Gastrocnemius medialis (tissue), 4 donors: ENCODE measurements around the gene C6orf89. TPM values are rescaled to one million over a fixed set of nuclear protein-coding genes. Genes with fewer than 3 reads are reported as not detected.
"Not testable (repeated sequence)": the region's sequence is repeated elsewhere in the genome, so short reads cannot be mapped to it uniquely, and the experiment has no call there.

ENCODE experiments used
- ATAC-seq, 2 donors: fragments of 150-250 bp; one replicate each; pipeline ENCODE4 v1.9.1; 2016
- DNase-seq, 2 donors: peaks; one replicate each; pipeline ENCODE4 v3.0.0-alpha.2; 2019
- H3K27ac ChIP-seq, 4 donors: fragments of 200-600 bp; sonication (generic); 1 replicate in 1 of 4; 2 replicates in 3 of 4; pipeline ENCODE4 v1.5.1; 2016 to 2018; ENCODE audit warnings: mild to moderate bottlenecking in 2 of 4, moderate library complexity in 1 of 4
- H3K27me3 ChIP-seq, 3 donors: fragments of 200-600 bp; sonication (generic) in 2 of 3; 1 replicate in 1 of 3; 2 replicates in 2 of 3; pipeline versions ENCODE4 v1.5.1 to v1.6.0; 2016 to 2019; ENCODE audit warnings: mild to moderate bottlenecking in 1 of 3, moderate library complexity in 1 of 3
- H3K36me3 ChIP-seq, 2 donors: fragments of 200-600 bp; sonication (generic) in 1 of 2; one replicate each; pipeline ENCODE4 v1.5.1; 2017 to 2018
- H3K4me1 ChIP-seq, 2 donors: fragments of 200-600 bp; sonication (generic) in 1 of 2; one replicate each; pipeline ENCODE4 v1.5.1; 2016 to 2017; ENCODE audit warnings: mild to moderate bottlenecking in 2 of 2
- H3K4me3 ChIP-seq, 4 donors: fragments of 200-600 bp; sonication (generic) in 3 of 4; 1 replicate in 1 of 4; 2 replicates in 3 of 4; pipeline ENCODE4 v1.5.1; 2016 to 2019; ENCODE audit warnings: mild to moderate bottlenecking in 2 of 4
- H3K9me3 ChIP-seq, 3 donors: fragments of 200-600 bp; sonication (generic) in 2 of 3; 1 replicate in 1 of 3; 2 replicates in 2 of 3; pipeline ENCODE4 v1.5.1; 2016 to 2019
- POLR2A ChIP-seq, 2 donors: fragments of 450-650 bp; IDR thresholded peaks; one replicate each; pipeline ENCODE4 v1.6.1; 2017; ENCODE audit warnings: antibody characterized with exemption in 2 of 2, mild to moderate bottlenecking in 2 of 2, moderate library complexity in 2 of 2
- in situ Hi-C, 4 donors: fragments of 200-750 bp; cut with MboI; loops; one replicate each; pipeline versions ENCODE4 v1.15.0 to v1.8.0; 2017; ENCODE audit warnings: low sequenced_read_pairs in 4 of 4
- intact Hi-C: fragments of 100-400 bp; cut with DNase I; formaldehyde crosslinking; loops from one replicate; pipeline ENCODE4 v1.15.1; 2023; ENCODE audit warnings: low total_unique reads
- total RNA-seq, 4 donors: library from RNA; depleted of rRNA; stranded (reverse); fragments of >200 nt; gene quantifications; one replicate each; pipeline versions ENCODE4 v1.1.0 to v1.2.3, GENCODE V29; 2016
- TF ChIP-seq, protein P1 (sequence below), 5 experiments: fragments of 450-650 bp in 3 of 5; fragments of 200-600 bp in 2 of 5; sonication (generic) in 2 of 5; IDR thresholded peaks in 4 of 5; conservative IDR thresholded peaks in 1 of 5; 1 replicate in 4 of 5; 2 replicates in 1 of 5; pipeline ENCODE4 v1.5.1; 2016 to 2019; ENCODE audit warnings: antibody characterized with exemption in 5 of 5, mild to moderate bottlenecking in 3 of 5, moderate library complexity in 3 of 5

C6orf89 gene
- total RNA-seq, 4 donors from 2014 or later = 30.8 to 53.2 (median 38.8) TPM

DNA sequence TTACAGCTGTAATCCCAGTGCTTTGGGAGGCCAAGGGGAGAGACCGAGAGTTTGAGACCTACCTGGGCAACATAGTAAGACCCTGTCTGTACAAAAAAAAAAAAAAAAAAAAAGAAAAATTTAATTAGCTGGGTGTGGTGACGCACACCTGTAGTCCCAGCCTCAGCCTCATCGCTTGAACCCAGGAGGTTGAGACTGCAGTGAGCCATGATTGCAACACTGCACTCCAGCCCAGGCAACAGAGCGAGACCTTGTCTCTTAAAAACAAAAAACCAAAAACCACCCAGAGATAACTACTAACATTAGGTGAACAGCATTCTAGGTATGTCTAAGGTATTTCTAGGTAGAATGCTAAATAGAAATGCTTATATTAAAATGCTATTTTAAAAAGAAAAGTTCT, 47.8 kb downstream of the C6orf89 start:
- ATAC-seq = no peak

DNA sequence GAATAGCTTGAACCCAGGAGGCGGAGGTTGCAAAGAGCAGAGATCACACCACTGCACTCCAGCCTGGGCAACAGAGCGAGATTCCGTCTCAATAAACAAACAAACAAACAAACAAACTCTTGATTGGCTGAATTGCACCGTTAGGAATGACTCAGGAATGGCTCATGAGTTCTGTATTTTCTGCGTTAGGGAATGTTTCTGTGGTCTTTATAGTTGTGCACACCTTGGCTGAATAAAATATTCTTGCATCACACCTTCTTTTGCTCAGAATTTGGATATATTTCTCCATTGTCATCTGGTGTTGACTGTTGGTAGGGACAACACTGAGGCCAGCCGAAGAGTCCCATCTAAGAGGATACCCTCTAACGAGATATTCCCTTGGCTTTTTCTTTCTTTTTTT, 49.1 kb downstream of the C6orf89 start:
- in situ Hi-C loops = no loop called here
- ATAC-seq = no peak
- H3K27me3 ChIP-seq = no peaks in the 10 kb centered on the region
- no peak for TF ChIP-seq POLR2A (IDR thresholded peaks at IDR 0.05)
- TF ChIP-seq, protein P1, sequence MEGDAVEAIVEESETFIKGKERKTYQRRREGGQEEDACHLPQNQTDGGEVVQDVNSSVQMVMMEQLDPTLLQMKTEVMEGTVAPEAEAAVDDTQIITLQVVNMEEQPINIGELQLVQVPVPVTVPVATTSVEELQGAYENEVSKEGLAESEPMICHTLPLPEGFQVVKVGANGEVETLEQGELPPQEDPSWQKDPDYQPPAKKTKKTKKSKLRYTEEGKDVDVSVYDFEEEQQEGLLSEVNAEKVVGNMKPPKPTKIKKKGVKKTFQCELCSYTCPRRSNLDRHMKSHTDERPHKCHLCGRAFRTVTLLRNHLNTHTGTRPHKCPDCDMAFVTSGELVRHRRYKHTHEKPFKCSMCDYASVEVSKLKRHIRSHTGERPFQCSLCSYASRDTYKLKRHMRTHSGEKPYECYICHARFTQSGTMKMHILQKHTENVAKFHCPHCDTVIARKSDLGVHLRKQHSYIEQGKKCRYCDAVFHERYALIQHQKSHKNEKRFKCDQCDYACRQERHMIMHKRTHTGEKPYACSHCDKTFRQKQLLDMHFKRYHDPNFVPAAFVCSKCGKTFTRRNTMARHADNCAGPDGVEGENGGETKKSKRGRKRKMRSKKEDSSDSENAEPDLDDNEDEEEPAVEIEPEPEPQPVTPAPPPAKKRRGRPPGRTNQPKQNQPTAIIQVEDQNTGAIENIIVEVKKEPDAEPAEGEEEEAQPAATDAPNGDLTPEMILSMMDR (IDR thresholded peaks at IDR 0.05 in 4 of 5, conservative IDR thresholded peaks at IDR 0.05 in 1 of 5) = no peak
- DNase-seq = no peak
- H3K27ac ChIP-seq = no peak overlapping the region
- H3K9me3 ChIP-seq = no peaks in the 10 kb centered on the region
- H3K4me3 ChIP-seq = no peak overlapping the region
- H3K4me1 ChIP-seq = peaks cover 6 to 9% of the 10 kb centered on the region in 2 donors
- H3K36me3 ChIP-seq = no peaks in the 10 kb centered on the region
- intact Hi-C loops = no loop called here

More for the DNA sequence above, 47.8 kb downstream of the C6orf89 start:
- H3K27ac ChIP-seq = no peak overlapping the region
- H3K36me3 ChIP-seq = no peaks in the 10 kb centered on the region
- H3K4me1 ChIP-seq = peaks cover 20 to 23% of the 10 kb centered on the region in 2 donors
- intact Hi-C loops (no loop called here), in situ Hi-C loops (no loop called here)
- no peaks in the 10 kb centered on the region for H3K27me3 ChIP-seq
- no peak for TF ChIP-seq POLR2A (IDR thresholded peaks at IDR 0.05)
- no peaks in the 10 kb centered on the region for H3K9me3 ChIP-seq
- no peak overlapping the region for H3K4me3 ChIP-seq
- DNase-seq = no peak

DNA sequence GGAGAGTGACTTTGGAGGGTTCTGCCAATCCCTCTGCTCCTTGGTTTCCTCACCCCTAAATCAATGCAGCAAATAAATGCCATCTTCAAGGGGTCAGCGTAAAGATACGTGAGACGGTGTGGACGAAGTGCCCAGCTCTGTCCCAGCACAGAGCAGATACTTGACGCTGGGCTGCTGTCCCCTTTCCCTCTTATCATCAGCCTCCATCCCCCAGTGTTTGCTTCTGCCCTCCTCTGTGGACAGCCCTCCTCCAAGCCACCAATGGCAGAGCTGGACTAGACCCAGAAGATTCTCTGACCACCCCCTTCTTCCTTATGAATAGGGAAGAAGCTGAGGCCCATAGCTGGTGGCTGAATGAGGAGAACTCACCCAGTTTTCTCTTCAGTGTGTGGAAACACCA, 51.1 kb downstream of the C6orf89 start:
- ATAC-seq = no peak
- H3K4me1 ChIP-seq = no peaks in the 10 kb centered on the region
- no peak overlapping the region for H3K27ac ChIP-seq
- intact Hi-C loops = no loop called here
- H3K9me3 ChIP-seq = no peaks in the 10 kb centered on the region
- in situ Hi-C loops = no loop called here
- H3K27me3 ChIP-seq = no peaks in the 10 kb centered on the region
- H3K4me3 ChIP-seq = no peak overlapping the region
- TF ChIP-seq POLR2A (IDR thresholded peaks at IDR 0.05) = no peak
- TF ChIP-seq, protein P1 (IDR thresholded peaks at IDR 0.05 in 4 of 5, conservative IDR thresholded peaks at IDR 0.05 in 1 of 5) = no peak
- no peak for DNase-seq
- H3K36me3 ChIP-seq = no peaks in the 10 kb centered on the region

DNA sequence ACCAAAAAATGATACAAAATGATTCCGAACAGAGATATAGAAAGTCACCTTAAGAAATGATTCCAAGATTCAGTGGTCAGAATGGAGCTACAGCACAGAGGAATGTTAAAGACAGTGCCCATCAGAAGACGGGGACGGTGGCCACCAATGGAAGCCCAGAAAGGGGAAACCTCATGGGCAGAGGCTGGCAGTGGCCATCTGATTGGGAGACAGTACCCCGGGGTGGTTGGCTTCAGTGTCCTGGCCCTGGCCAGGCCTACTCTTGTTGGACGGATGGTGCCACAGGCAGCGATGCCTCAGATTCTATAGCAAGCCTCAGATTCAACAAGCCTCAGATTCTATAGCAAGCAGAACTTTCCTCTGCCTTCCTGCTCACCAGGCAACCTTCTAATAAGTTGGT, 52.1 kb downstream of the C6orf89 start:
- Histone ChIP-seq H3K36me3 (no peaks in the 10 kb centered on the region), H3K4me1 (no peaks in the 10 kb centered on the region), H3K4me3 (no peak overlapping the region), H3K9me3 (no peaks in the 10 kb centered on the region), H3K27ac (no peak overlapping the region), H3K27me3 (no peaks in the 10 kb centered on the region)
- ATAC-seq (no peak), DNase-seq (no peak)
- TF ChIP-seq, protein P1 (IDR thresholded peaks at IDR 0.05 in 4 of 5, conservative IDR thresholded peaks at IDR 0.05 in 1 of 5) = no peak
- TF ChIP-seq POLR2A (IDR thresholded peaks at IDR 0.05) = no peak
- in situ Hi-C loops (no loop called here), intact Hi-C loops (no loop called here)

DNA sequence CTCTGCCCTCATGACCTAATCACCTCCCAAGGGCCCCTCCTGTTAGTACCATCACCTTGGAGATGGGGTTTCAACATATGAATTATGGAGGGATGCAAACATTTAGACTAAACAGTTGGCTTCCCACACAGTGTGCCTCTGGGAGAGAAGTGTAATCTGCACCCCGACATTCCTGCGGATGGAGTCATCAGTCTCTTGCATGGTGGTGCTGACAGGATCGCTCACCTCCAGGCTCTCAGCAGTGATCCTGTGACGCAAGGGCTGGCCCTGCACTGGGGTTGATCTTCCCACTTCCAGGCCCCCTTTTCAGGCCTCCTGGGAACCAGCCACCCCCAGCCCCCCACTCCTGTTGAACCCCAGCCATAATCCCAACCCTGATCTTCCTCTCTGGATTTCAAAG, 52.8 kb downstream of the C6orf89 start:
- Histone ChIP-seq H3K36me3 (no peaks in the 10 kb centered on the region), H3K4me1 (no peaks in the 10 kb centered on the region), H3K27ac (no peak overlapping the region), H3K9me3 (no peaks in the 10 kb centered on the region), H3K4me3 (no peak overlapping the region), H3K27me3 (no peaks in the 10 kb centered on the region)
- DNase-seq (no peak), ATAC-seq (no peak)
- in situ Hi-C loops = no loop called here
- intact Hi-C loops = no loop called here
- no peak for TF ChIP-seq POLR2A (IDR thresholded peaks at IDR 0.05)
- TF ChIP-seq, protein P1 (IDR thresholded peaks at IDR 0.05 in 4 of 5, conservative IDR thresholded peaks at IDR 0.05 in 1 of 5) = no peak

DNA sequence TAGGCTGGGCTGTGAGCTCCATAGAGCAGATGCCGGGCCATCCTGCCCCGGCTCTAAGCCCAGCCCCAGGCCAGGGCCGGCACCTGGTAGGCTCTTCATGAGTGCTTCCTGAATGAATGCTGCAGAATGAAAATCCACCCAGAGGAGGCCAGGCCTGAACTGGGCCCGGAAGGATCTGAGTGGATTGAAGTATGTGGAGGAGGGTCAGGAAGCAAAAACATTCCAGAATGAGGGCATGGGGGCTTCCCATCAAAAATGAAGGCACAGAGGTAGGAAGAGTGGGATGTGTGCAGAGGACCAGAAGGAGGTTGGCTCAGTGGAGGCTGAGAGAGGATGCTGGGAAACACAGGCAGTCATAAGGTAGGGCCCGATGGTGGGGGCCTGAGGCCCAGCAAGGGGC, 53.3 kb downstream of the C6orf89 start:
- H3K4me1 ChIP-seq, H3K27ac ChIP-seq, ATAC-seq, H3K36me3 ChIP-seq, in situ Hi-C loops, intact Hi-C loops, H3K27me3 ChIP-seq, H3K4me3 ChIP-seq, H3K9me3 ChIP-seq, DNase-seq: not testable (repeated sequence)
